ENCODE results near the gene DDX20. TPM values are rescaled to one million over a fixed set of nuclear protein-coding genes. Genes with fewer than 3 reads are reported as not detected.

Gene DDX20
- polyA plus RNA-seq, 3 donors, result 20.5 to 28.5 (median 20.7) TPM

DNA sequence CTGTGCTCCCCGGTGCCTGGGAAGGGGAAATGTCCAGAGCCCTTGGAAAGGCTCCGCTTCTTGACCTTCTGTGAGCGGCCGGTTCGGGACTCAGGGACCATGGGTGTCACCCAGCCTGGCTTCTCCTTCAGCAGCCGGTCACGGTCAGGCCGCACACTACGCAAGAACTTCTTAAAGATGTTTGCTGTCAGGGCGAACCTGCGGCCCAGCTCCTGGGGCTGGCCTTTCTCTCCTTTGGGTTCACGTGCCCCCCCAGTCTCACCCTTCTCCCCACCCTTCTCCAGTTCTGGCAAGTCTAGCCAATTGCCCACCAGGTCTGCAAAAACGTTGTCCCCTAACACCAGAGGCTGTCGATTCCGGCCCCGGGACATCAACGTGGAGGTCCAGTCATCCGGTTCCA, 28.6 kb upstream of the DDX20 start:
- no peak for DNase-seq (ENCODE audit: extremely low read depth in 1 of 11, low read depth in 9 of 11, low spot score in 4 of 11)

- no peak for DNase-seq (ENCODE audit: extremely low read depth in 1 of 11, low read depth in 9 of 11, low spot score in 4 of 11)
Measured at GRCh38 chr1:111729271-111729921, 26.3 kb upstream of the DDX20 start.

DNA sequence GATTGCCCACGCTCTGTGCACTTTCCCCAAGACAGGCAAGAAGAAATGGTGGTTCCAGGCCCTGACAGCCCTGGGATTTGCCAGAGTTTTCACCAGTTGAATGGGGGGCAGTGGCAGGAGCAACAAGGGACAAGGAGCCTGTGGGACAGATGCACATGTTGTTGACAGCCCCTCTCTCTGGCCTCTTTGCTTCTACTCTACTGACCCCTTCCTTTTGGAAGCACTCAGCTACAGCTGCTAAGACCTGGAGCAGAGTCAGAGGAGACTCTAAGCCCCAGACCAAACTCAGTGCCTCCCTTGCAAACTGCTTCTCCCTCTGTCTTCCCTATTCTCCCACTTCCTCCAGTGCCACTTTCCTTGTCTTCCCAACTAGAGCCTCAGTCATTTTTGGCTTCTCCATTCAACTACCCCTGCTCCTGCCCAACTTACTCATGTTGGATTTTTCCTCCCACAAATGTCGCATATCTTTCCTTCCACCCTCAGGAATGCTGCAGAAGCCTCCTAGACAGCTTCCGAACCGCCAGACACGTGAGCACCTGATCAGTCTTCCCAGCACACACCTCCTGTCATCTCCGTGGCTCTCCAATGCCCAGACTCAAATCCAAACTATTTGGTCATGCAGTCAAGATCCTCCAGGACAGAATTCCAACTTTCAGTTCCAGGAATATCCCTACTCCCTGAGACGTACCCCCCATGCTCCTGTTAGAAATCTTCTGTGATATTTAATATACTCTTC, 25.6 kb upstream of the DDX20 start:
- DNase-seq (ENCODE audit: extremely low read depth in 1 of 11, low read depth in 9 of 11, low spot score in 4 of 11), result no peak

DNA sequence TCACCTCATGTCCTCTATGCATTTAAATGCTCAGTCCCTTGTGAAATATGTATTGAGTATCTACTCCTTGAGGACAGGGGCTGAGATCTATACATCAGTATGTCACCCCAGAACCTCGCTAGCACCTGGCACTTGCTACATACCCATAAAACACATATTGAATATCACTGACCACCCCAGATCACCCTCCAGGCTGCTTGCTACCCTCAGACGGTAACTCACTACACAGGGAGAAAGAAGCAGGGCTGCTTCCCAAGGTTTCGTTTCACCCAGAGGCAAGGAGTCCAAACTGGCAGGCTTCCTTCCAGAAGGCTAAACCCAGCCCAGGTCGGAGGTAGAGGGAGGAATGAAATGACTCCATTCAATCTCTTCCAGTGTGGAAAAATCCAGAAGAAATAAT, 25.0 kb upstream of the DDX20 start:
- no peak for DNase-seq (ENCODE audit: extremely low read depth in 1 of 11, low read depth in 9 of 11, low spot score in 4 of 11)

DNA sequence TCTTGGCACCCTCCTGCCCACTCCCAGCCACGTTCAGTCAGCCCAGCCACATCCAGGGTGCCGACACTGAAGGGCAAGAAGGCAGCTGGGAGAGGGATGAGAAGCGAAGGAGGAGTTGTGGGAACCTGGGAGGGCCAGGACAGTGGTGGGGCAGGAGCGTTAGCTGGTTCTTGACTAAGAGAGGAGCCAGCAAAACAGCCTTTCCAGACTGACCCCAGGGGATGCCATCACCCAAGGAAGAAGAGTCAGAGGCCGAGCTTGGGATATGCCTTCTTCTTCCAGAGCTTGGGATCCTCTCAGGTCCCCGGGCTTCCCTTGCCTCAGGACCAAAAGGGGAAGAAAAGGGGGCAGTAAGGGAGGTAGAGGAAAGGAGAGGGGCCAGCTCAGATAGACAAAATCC, 23.7 kb upstream of the DDX20 start:
- no peak for DNase-seq (ENCODE audit: extremely low read depth in 1 of 11, low read depth in 9 of 11, low spot score in 4 of 11)

GRCh38 chr1:111732718-111733117, 23.0 kb upstream of the DDX20 start:
- DNase-seq (ENCODE audit: extremely low read depth in 1 of 11, low read depth in 9 of 11, low spot score in 4 of 11), result no peak

DNA sequence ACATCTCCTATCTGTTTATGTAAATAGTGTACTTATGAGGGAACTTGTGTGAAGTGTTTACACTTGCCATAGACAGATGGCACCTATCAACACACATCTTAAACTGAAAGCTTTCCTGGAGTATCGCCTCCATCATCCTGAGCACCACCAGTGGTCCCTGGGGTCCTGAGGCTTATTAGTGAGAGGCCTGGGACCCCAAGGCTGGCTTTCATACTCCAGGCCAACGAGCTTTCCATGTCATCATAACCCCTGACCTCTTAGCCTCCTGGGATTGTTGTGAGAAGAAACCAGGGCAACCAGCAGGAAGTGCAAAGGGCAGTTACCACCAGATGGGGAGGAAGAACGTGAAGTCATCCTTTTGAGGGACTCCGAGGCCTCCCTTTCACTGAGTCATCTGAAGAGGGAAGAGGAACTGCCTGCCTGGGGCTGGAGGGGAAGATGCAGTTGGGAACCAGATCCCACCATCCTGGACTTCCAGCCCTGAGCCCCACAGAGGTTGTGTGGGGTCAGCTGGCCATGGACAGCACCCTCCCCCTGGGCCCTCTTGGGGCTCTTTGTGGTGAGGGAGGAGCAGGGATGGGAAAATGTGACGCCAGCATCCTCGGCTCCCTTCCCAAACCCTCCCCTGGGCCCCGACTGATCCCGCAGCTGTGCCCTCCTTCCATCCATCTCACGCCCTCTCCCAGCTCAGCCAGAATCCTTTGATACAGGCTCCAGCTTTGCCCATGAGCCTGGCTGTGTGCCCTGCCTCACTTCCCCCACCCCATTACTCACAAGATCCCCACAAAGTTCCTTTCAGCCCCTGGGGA, 22.3 kb upstream of the DDX20 start:
- DNase-seq (ENCODE audit: extremely low read depth in 1 of 11, low read depth in 9 of 11, low spot score in 4 of 11), result no peak

DNA sequence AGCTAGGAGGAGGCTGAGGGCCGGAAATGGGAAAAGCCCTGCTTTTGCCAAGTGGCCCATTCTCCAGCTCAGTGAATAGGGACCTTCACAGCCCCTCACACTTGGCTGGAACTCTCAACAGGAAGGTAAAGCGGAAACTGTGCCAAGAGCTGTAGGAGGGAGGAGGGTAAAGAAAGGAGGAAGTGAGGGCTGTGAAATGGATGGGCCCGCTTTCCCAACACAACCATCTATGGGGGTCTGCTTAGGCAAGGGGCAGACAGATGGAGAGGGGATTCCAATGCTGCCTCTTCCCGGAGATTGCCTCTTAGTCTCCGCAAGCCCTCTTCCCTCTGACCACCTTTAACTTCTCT, 21.7 kb upstream of the DDX20 start:
- DNase-seq (ENCODE audit: extremely low read depth in 1 of 11, low read depth in 9 of 11, low spot score in 4 of 11), result no peak

- DNase-seq (ENCODE audit: extremely low read depth in 1 of 11, low read depth in 9 of 11, low spot score in 4 of 11), result no peak
Measured at GRCh38 chr1:111734426-111734825, 21.3 kb upstream of the DDX20 start.

- no peak for DNase-seq (ENCODE audit: extremely low read depth in 1 of 11, low read depth in 9 of 11, low spot score in 4 of 11)
Measured at GRCh38 chr1:111734856-111735255, 20.8 kb upstream of the DDX20 start.

DNA sequence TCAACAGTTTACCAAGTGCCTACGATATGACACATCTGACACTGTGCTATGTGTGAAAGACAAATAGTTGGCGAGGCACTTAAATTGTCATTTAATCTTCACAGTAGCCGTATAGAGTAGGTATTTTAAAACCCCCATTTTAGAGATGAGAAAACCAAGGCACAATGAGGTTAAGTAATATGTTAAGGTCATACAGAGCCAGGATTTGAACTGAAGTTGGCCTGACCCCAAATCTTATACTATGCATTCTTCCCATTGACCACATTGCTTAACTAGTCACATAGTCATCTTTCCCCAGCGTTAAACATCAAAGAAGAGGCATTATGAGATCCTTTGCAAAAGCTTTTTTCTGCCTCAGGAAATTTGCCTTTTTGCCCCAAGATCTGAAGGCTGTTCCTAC, 20.4 kb upstream of the DDX20 start:
- DNase-seq (ENCODE audit: extremely low read depth in 1 of 11, low read depth in 9 of 11, low spot score in 4 of 11), result no peak

- peak in 3 of 11 donors; percentile 41 to 49 (median 45) for DNase-seq (ENCODE audit: extremely low read depth in 1 of 11, low read depth in 9 of 11, low spot score in 4 of 11)
Measured at GRCh38 chr1:111735858-111736544, 19.7 kb upstream of the DDX20 start.

- DNase-seq (ENCODE audit: extremely low read depth in 1 of 11, low read depth in 9 of 11, low spot score in 4 of 11), result no peak
Measured at GRCh38 chr1:111736548-111737215, 19.0 kb upstream of the DDX20 start.

DNA sequence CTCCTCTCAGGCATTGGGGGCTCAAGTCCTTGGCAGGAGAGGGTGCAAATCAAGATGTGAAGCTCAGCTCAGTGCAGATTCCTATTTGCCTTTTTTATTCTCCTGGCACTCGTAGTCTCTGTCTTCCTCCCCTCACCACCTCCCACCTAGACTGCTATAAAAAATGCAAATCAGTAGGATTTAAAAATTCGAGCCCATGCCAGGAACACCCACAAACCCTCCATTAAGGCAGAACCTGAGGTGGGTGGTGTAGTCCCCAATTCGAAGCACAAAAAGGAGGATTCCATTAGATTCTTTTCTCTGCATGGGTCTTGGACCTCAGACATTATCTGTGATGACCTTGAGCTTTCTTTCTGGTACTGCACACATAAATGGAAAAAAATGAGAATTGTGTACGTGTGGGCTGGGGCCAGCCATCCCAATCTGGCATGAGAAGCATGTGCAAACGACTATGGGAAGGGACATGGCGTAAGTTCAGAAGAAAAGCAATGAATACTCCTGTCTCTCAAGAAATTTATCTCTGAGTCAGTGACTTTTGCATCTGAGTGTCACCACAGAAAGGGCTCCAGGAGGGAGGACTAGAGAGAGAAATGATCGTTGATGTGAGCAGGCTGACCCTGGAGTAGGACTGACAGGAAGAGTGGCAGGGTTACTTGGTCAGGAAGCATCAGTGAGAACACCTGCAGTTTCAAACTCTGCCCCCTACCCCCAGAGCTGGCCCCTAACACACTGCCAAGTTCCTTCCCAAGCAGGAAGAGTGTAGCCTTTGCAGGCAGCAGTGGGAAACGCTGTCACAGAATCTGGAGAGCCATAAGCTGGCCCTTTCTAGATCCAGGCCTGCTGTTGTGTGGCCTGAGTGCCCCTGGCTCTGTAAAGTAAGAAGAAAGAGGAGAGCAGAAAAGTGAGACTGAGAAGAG, 18.2 kb upstream of the DDX20 start:
- no peak for DNase-seq (ENCODE audit: extremely low read depth in 1 of 11, low read depth in 9 of 11, low spot score in 4 of 11)

GRCh38 chr1:111738133-111738435, 17.6 kb upstream of the DDX20 start:
- DNase-seq (ENCODE audit: extremely low read depth in 1 of 11, low read depth in 9 of 11, low spot score in 4 of 11), result no peak

GRCh38 chr1:111738436-111739193, 17.1 kb upstream of the DDX20 start:
- DNase-seq (ENCODE audit: extremely low read depth in 1 of 11, low read depth in 9 of 11, low spot score in 4 of 11), result peak in 4 of 11 donors; percentile 34 to 50 (median 40)

- DNase-seq (ENCODE audit: extremely low read depth in 1 of 11, low read depth in 9 of 11, low spot score in 4 of 11), result peak in 7 of 11 donors; percentile 58 to 70 (median 66)
Measured at GRCh38 chr1:111739194-111739924, 16.3 kb upstream of the DDX20 start, which contains the start of gene INKA2. INKA2 (minus strand) TSS chr1:111739395; CDS start chr1:111739242, 153 bp downstream.
